ENCODE results near the gene SPATA1.

Gene SPATA1

GRCh38 chr1:84506002-84506728, at the start of gene SPATA1, which contains the start of gene GNG5:
Gene SPATA1, plus strand, starts transcription at chr1:84506386. Its CDS starts 9,974 bp downstream, at chr1:84516360.
Gene GNG5, minus strand, starts transcription at chr1:84506581. Its CDS starts 490 bp downstream, at chr1:84506091.
- Histone ChIP-seq H3K27ac (ENCODE audit: low read depth, low read length) (peak within 1 kb of the TSS; percentile 33; the same call in 1 of the 2 replicates), H3K9me3 (ENCODE audit: control insufficient read depth, insufficient read depth, low read depth, low read length) (no peaks in the 10 kb centered on the region; the same call in 1 of the 2 replicates), H3K27me3 (ENCODE audit: control insufficient read depth, insufficient read depth, low read length) (no peaks in the 10 kb centered on the region), H3K36me3 (ENCODE audit: control insufficient read depth, insufficient read depth, low read length) (peaks cover 9% of the 10 kb centered on the region; the same call in 1 of the 2 replicates), H3K4me3 (ENCODE audit: low read depth, low read length) (peak within 1 kb of the TSS; percentile 86), H3K4me1 (ENCODE audit: control insufficient read depth, insufficient read depth, low read length) (peaks cover 26% of the 10 kb centered on the region), H3K9ac (ENCODE audit: low read length) (peak within 1 kb of the TSS; percentile 87)

GRCh38 chr1:84462118-84462517, 44.1 kb upstream of the SPATA1 start:
- no peaks in the 10 kb centered on the region for H3K9me3 ChIP-seq (ENCODE audit: control insufficient read depth, insufficient read depth, low read depth, low read length)
- no peak overlapping the region for H3K4me3 ChIP-seq (ENCODE audit: low read depth, low read length)
- H3K27me3 ChIP-seq (ENCODE audit: control insufficient read depth, insufficient read depth, low read length) = peaks cover 19% of the 10 kb centered on the region
- no peaks in the 10 kb centered on the region for H3K36me3 ChIP-seq (ENCODE audit: control insufficient read depth, insufficient read depth, low read length)
- no peak overlapping the region for H3K9ac ChIP-seq (ENCODE audit: low read length)
- no peaks in the 10 kb centered on the region for H3K4me1 ChIP-seq (ENCODE audit: control insufficient read depth, insufficient read depth, low read length)
- no peak overlapping the region for H3K27ac ChIP-seq (ENCODE audit: low read depth, low read length)

- Histone ChIP-seq H3K4me3 (ENCODE audit: low read depth, low read length) (no peak overlapping the region), H3K4me1 (ENCODE audit: control insufficient read depth, insufficient read depth, low read length) (no peaks in the 10 kb centered on the region), H3K36me3 (ENCODE audit: control insufficient read depth, insufficient read depth, low read length) (no peaks in the 10 kb centered on the region), H3K27ac (ENCODE audit: low read depth, low read length) (no peak overlapping the region), H3K27me3 (ENCODE audit: control insufficient read depth, insufficient read depth, low read length) (peaks cover 55% of the 10 kb centered on the region), H3K9me3 (ENCODE audit: control insufficient read depth, insufficient read depth, low read depth, low read length) (no peaks in the 10 kb centered on the region), H3K9ac (ENCODE audit: low read length) (no peak overlapping the region)
Observed at GRCh38 chr1:84467298-84467697, 38.9 kb upstream of the SPATA1 start.

- Histone ChIP-seq H3K36me3 (ENCODE audit: control insufficient read depth, insufficient read depth, low read length) (peaks cover 3% of the 10 kb centered on the region; the same call in 1 of the 2 replicates), H3K4me1 (ENCODE audit: control insufficient read depth, insufficient read depth, low read length) (0 out of 2 replicates have a peak, but pooled peaks cover 5% of the 10 kb centered on the region), H3K9ac (ENCODE audit: low read length) (no peak overlapping the region), H3K27ac (ENCODE audit: low read depth, low read length) (no peak overlapping the region), H3K9me3 (ENCODE audit: control insufficient read depth, insufficient read depth, low read depth, low read length) (peaks cover 8% of the 10 kb centered on the region), H3K4me3 (ENCODE audit: low read depth, low read length) (no peak overlapping the region), H3K27me3 (ENCODE audit: control insufficient read depth, insufficient read depth, low read length) (peaks cover 63% of the 10 kb centered on the region)
Observed at GRCh38 chr1:84476225-84476624, 30.0 kb upstream of the SPATA1 start.

GRCh38 chr1:84478876-84479868, 27.0 kb upstream of the SPATA1 start, which contains the start of gene RPF1:
Gene RPF1, plus strand, starts transcription at chr1:84479266. Its CDS starts 16 bp downstream, at chr1:84479282.
- Histone ChIP-seq H3K9me3 (ENCODE audit: control insufficient read depth, insufficient read depth, low read depth, low read length) (peaks cover 8% of the 10 kb centered on the region), H3K4me1 (ENCODE audit: control insufficient read depth, insufficient read depth, low read length) (0 out of 2 replicates have a peak, but pooled peaks cover 5% of the 10 kb centered on the region), H3K4me3 (ENCODE audit: low read depth, low read length) (peak within 1 kb of the TSS; percentile 84), H3K27me3 (ENCODE audit: control insufficient read depth, insufficient read depth, low read length) (peaks cover 37% of the 10 kb centered on the region), H3K9ac (ENCODE audit: low read length) (peak within 1 kb of the TSS; percentile 90), H3K27ac (ENCODE audit: low read depth, low read length) (peak within 1 kb of the TSS; percentile 70), H3K36me3 (ENCODE audit: control insufficient read depth, insufficient read depth, low read length) (peaks cover 20% of the 10 kb centered on the region)

- no peak overlapping the region for H3K27ac ChIP-seq (ENCODE audit: low read depth, low read length)
- peak overlapping the region; percentile 84 for H3K4me3 ChIP-seq (ENCODE audit: low read depth, low read length)
- 0 out of 2 replicates have a peak, but pooled peaks cover 5% of the 10 kb centered on the region for H3K4me1 ChIP-seq (ENCODE audit: control insufficient read depth, insufficient read depth, low read length)
- H3K9me3 ChIP-seq (ENCODE audit: control insufficient read depth, insufficient read depth, low read depth, low read length) = peaks cover 8% of the 10 kb centered on the region
- H3K36me3 ChIP-seq (ENCODE audit: control insufficient read depth, insufficient read depth, low read length) = peaks cover 26% of the 10 kb centered on the region
- H3K27me3 ChIP-seq (ENCODE audit: control insufficient read depth, insufficient read depth, low read length) = peaks cover 29% of the 10 kb centered on the region
- peak overlapping the region; percentile 90 for H3K9ac ChIP-seq (ENCODE audit: low read length)
Observed at GRCh38 chr1:84479998-84480397, 26.2 kb upstream of the SPATA1 start.

- 0 out of 2 replicates have a peak, but pooled peaks cover 5% of the 10 kb centered on the region for H3K4me1 ChIP-seq (ENCODE audit: control insufficient read depth, insufficient read depth, low read length)
- peaks cover 22% of the 10 kb centered on the region for H3K27me3 ChIP-seq (ENCODE audit: control insufficient read depth, insufficient read depth, low read length)
- H3K9me3 ChIP-seq (ENCODE audit: control insufficient read depth, insufficient read depth, low read depth, low read length) = peaks cover 8% of the 10 kb centered on the region
- H3K27ac ChIP-seq (ENCODE audit: low read depth, low read length) = no peak overlapping the region
- H3K36me3 ChIP-seq (ENCODE audit: control insufficient read depth, insufficient read depth, low read length) = peaks cover 31% of the 10 kb centered on the region
- no peak overlapping the region for H3K9ac ChIP-seq (ENCODE audit: low read length)
- H3K4me3 ChIP-seq (ENCODE audit: low read depth, low read length) = peak overlapping the region; percentile 84
Observed at GRCh38 chr1:84480650-84481049, 25.5 kb upstream of the SPATA1 start.

GRCh38 chr1:84481317-84481716, 24.9 kb upstream of the SPATA1 start:
- no peak overlapping the region for H3K9ac ChIP-seq (ENCODE audit: low read length)
- peaks cover 18% of the 10 kb centered on the region for H3K27me3 ChIP-seq (ENCODE audit: control insufficient read depth, insufficient read depth, low read length)
- 0 out of 2 replicates have a peak, but pooled peaks cover 5% of the 10 kb centered on the region for H3K4me1 ChIP-seq (ENCODE audit: control insufficient read depth, insufficient read depth, low read length)
- H3K36me3 ChIP-seq (ENCODE audit: control insufficient read depth, insufficient read depth, low read length) = peaks cover 31% of the 10 kb centered on the region
- peaks cover 8% of the 10 kb centered on the region for H3K9me3 ChIP-seq (ENCODE audit: control insufficient read depth, insufficient read depth, low read depth, low read length)
- H3K27ac ChIP-seq (ENCODE audit: low read depth, low read length) = no peak overlapping the region
- no peak overlapping the region for H3K4me3 ChIP-seq (ENCODE audit: low read depth, low read length)

GRCh38 chr1:84488107-84488506, 18.1 kb upstream of the SPATA1 start:
- no peaks in the 10 kb centered on the region for H3K4me1 ChIP-seq (ENCODE audit: control insufficient read depth, insufficient read depth, low read length)
- no peaks in the 10 kb centered on the region for H3K9me3 ChIP-seq (ENCODE audit: control insufficient read depth, insufficient read depth, low read depth, low read length)
- H3K27me3 ChIP-seq (ENCODE audit: control insufficient read depth, insufficient read depth, low read length) = no peaks in the 10 kb centered on the region
- no peak overlapping the region for H3K4me3 ChIP-seq (ENCODE audit: low read depth, low read length)
- peaks cover 58% of the 10 kb centered on the region for H3K36me3 ChIP-seq (ENCODE audit: control insufficient read depth, insufficient read depth, low read length)
- no peak overlapping the region for H3K9ac ChIP-seq (ENCODE audit: low read length)
- no peak overlapping the region for H3K27ac ChIP-seq (ENCODE audit: low read depth, low read length)

- Histone ChIP-seq H3K27me3 (ENCODE audit: control insufficient read depth, insufficient read depth, low read length) (no peaks in the 10 kb centered on the region), H3K27ac (ENCODE audit: low read depth, low read length) (no peak overlapping the region), H3K9ac (ENCODE audit: low read length) (no peak overlapping the region), H3K9me3 (ENCODE audit: control insufficient read depth, insufficient read depth, low read depth, low read length) (no peaks in the 10 kb centered on the region), H3K4me3 (ENCODE audit: low read depth, low read length) (no peak overlapping the region), H3K36me3 (ENCODE audit: control insufficient read depth, insufficient read depth, low read length) (peaks cover 58% of the 10 kb centered on the region), H3K4me1 (ENCODE audit: control insufficient read depth, insufficient read depth, low read length) (no peaks in the 10 kb centered on the region)
Observed at GRCh38 chr1:84489766-84490165, 16.4 kb upstream of the SPATA1 start.

Measured in HUES6 (cell line).